Adrenal gland (tissue), 12 donors: ENCODE results near the gene GPRC5B. TPM values are rescaled to one million over a fixed set of nuclear protein-coding genes. Genes with fewer than 3 reads are reported as not detected.
A peak's percentile ranks its signal among the peaks of the same experiment; 100 is the strongest.

Source experiments
- DNase-seq, 7 donors: peaks; one replicate each; pipeline ENCODE4 v3.0.0-alpha.2; 2019 to 2020
- H3K27ac ChIP-seq, 5 donors: fragments of 200-600 bp; sonication (generic) in 4 of 5; 1 replicate in 3 of 5; 2 replicates in 2 of 5; pipeline versions ENCODE4 v1.5.1 to v1.8.0; 2016 to 2020; ENCODE audit warnings: mild to moderate bottlenecking in 1 of 5
- H3K27me3 ChIP-seq: fragments of 200-600 bp; 2 replicates; pipeline ENCODE4 v1.8.0; 2021
- H3K36me3 ChIP-seq, 2 donors: fragments of 200-600 bp; replicated peaks in 1 of 2; 1 replicate in 1 of 2; 2 replicates in 1 of 2; pipeline versions ENCODE4 v1.5.1 to v1.8.0; 2018 to 2022
- H3K4me1 ChIP-seq, 2 donors: fragments of 200-600 bp; replicated peaks in 1 of 2; 1 replicate in 1 of 2; 2 replicates in 1 of 2; pipeline versions ENCODE4 v1.5.1 to v1.8.0; 2018 to 2021
- H3K4me3 ChIP-seq, 4 donors: fragments of 200-600 bp; sonication (generic) in 3 of 4; one replicate each; pipeline ENCODE4 v1.5.1; 2016 to 2018
- H3K9me3 ChIP-seq, 3 donors: fragments of 200-600 bp; sonication (generic) in 1 of 3; replicated peaks in 1 of 3; 1 replicate in 2 of 3; 2 replicates in 1 of 3; pipeline versions ENCODE4 v1.5.1 to v1.8.0; 2016 to 2021
- CTCF ChIP-seq, 6 experiments: fragments of 450-650 bp in 4 of 6; fragments of 200-600 bp in 2 of 6; sonication (generic) in 1 of 6; IDR thresholded peaks; 1 replicate in 5 of 6; 2 replicates in 1 of 6; pipeline versions ENCODE4 v1.5.1 to v1.8.0; 2016 to 2021; ENCODE audit warnings: antibody characterized with exemption in 6 of 6, mild to moderate bottlenecking in 2 of 6, moderate library complexity in 1 of 6
- POLR2A ChIP-seq, 2 donors: fragments of 450-650 bp; IDR thresholded peaks; one replicate each; pipeline ENCODE4 v1.6.1; 2017; ENCODE audit warnings: antibody characterized with exemption in 2 of 2, mild to moderate bottlenecking in 2 of 2, moderate library complexity in 1 of 2
- WGBS, 4 donors: extraction: QIAGEN DNeasy Blood & Tissue Kit in 2 of 4; methylation state at CpG; one replicate each; pipeline versions ENCODE4 v1.1.5 to v1.1.7; 2013 to 2017; 5-methylcytosine and 5-hydroxymethylcytosine counted together
- intact Hi-C, 2 donors: fragments of 100-400 bp; cut with DNase I; formaldehyde crosslinking; loops; one replicate each; pipeline versions ENCODE4 v1.14.1 to v1.15.0; 2022 to 2023
- polyA plus RNA-seq, 3 donors: library from polyadenylated mRNA; stranded (reverse); fragments of 200-250 nt in 2 of 3; fragments of 350-450 nt in 1 of 3; fragmentation: Illumina TruSeq in 1 of 3; extraction: RNeasy Lipid Tissue Mini Kit (QIAGEN cat#74804) in 1 of 3; gene quantifications; one replicate each; pipeline ENCODE4 v1.2.3, GENCODE V29; 2013 to 2014
- total RNA-seq, 9 donors: library from RNA; depleted of rRNA in 4 of 9; stranded (reverse); fragments of >200 nt in 4 of 9; fragments of 120-200 nt in 1 of 9; fragmentation: NEBNext Ultra II Directional in 1 of 9; extraction: Animal tissue kit (Norgen Biotek cat#: 25700) in 1 of 9; gene quantifications; one replicate each; pipeline versions ENCODE4 v1.1.0 to v1.2.4, GENCODE V29; 2013 to 2023
- donor health status: healthy with polysubstance abuse.
- donor health status: Bipolar disorder and iron deficiency.
- donor health status: DM: yes; HTN: yes; CAD: no.
- donor health status: DM: no; HTN: no; CAD: no.
- donor health status: DM: no; HTN: no; CAD: no.
- donor health status: DM: yes; HTN: yes; CAD: no.

GPRC5B gene
- total and polyA plus RNA-seq, 12 donors = 7.9 to 26.4 (median 22.0) TPM

- TF ChIP-seq POLR2A (IDR thresholded peaks at IDR 0.05) (no peak), CTCF (IDR thresholded peaks at IDR 0.05) (no peak)
- Histone ChIP-seq H3K36me3 (no peaks in the 10 kb centered on the region), H3K4me1 (peaks cover 0 to 10% of the 10 kb centered on the region in 2 donors), H3K9me3 (no peaks in the 10 kb centered on the region), H3K27me3 (no peaks in the 10 kb centered on the region), H3K27ac (no peak overlapping the region), H3K4me3 (no peak overlapping the region)
- intact Hi-C loops = no loop called here
- DNase-seq = no peak
These were observed 48.7 kb downstream of the GPRC5B start for GRCh38 chr16:19835968-19836421.

GRCh38 chr16:19835196-19835595 lies 49.5 kb downstream of the GPRC5B start:
- TF ChIP-seq CTCF (IDR thresholded peaks at IDR 0.05) (no peak), POLR2A (IDR thresholded peaks at IDR 0.05) (no peak)
- intact Hi-C loops = no loop called here
- no peak for DNase-seq
- 91 to 100% (median 93%) methylated on average over 3 of the region's 3 CpGs for WGBS, 4 donors
- H3K27me3 ChIP-seq = no peaks in the 10 kb centered on the region
- H3K4me3 ChIP-seq = no peak overlapping the region
- H3K4me1 ChIP-seq = peaks cover 0 to 12% of the 10 kb centered on the region in 2 donors
- no peaks in the 10 kb centered on the region for H3K9me3 ChIP-seq
- no peak overlapping the region for H3K27ac ChIP-seq
- H3K36me3 ChIP-seq = no peaks in the 10 kb centered on the region

GRCh38 chr16:19833581-19833980 lies 51.1 kb downstream of the GPRC5B start:
- H3K9me3 ChIP-seq = no peaks in the 10 kb centered on the region
- H3K4me3 ChIP-seq = no peak overlapping the region
- TF ChIP-seq POLR2A (IDR thresholded peaks at IDR 0.05) = no peak
- DNase-seq = no peak
- H3K27me3 ChIP-seq = no peaks in the 10 kb centered on the region
- no peak overlapping the region for H3K27ac ChIP-seq
- H3K36me3 ChIP-seq = no peaks in the 10 kb centered on the region
- 91 to 97% (median 94%) methylated on average over 4 to 5 of the region's 5 CpGs for WGBS, 4 donors
- H3K4me1 ChIP-seq = peaks cover 0 to 16% of the 10 kb centered on the region in 2 donors
- intact Hi-C loops = no loop called here

- H3K27me3 ChIP-seq = no peaks in the 10 kb centered on the region
- WGBS, 4 donors = 60 to 74% (median 69%) methylated on average over 3 of the region's 3 CpGs
- no peak for DNase-seq
- TF ChIP-seq POLR2A (IDR thresholded peaks at IDR 0.05) (no peak), CTCF (IDR thresholded peaks at IDR 0.05) (no peak)
- H3K4me3 ChIP-seq = no peak overlapping the region
- H3K27ac ChIP-seq = no peak overlapping the region
- H3K9me3 ChIP-seq = no peaks in the 10 kb centered on the region
- peaks cover 0 to 16% of the 10 kb centered on the region in 2 donors for H3K4me1 ChIP-seq
- intact Hi-C loops = no loop called here
- H3K36me3 ChIP-seq = no peaks in the 10 kb centered on the region
These were observed 51.5 kb downstream of the GPRC5B start for GRCh38 chr16:19833176-19833575.

- H3K27ac ChIP-seq = peak overlapping the region in 3 of 5 donors; percentile 4 to 36 (median 30)
- peaks cover 0 to 16% of the 10 kb centered on the region in 2 donors for H3K4me1 ChIP-seq
- 43 to 51% (median 50%) methylated on average over 6 of the region's 6 CpGs for WGBS, 4 donors
- H3K9me3 ChIP-seq = no peaks in the 10 kb centered on the region
- no peaks in the 10 kb centered on the region for H3K27me3 ChIP-seq
- intact Hi-C loops = no loop called here
- DNase-seq = peak; percentile 31 to 75 (median 66)
- no peaks in the 10 kb centered on the region for H3K36me3 ChIP-seq
- H3K4me3 ChIP-seq = no peak overlapping the region
- peak in 1 of 2 donors; percentile 33 for TF ChIP-seq POLR2A (IDR thresholded peaks at IDR 0.05)
- TF ChIP-seq CTCF (IDR thresholded peaks at IDR 0.05) = no peak
These were observed 53.0 kb downstream of the GPRC5B start for GRCh38 chr16:19831678-19832077.
